Rectal smooth muscle tissue (tissue), 1 donor: ENCODE measurements around the gene VWA5B1.

Experiments used
- H3K27ac ChIP-seq: one replicate; pipeline ENCODE4 v1.7.0; 2013; ENCODE audit warnings: low read depth, low read length, inconsistent platforms
- H3K27me3 ChIP-seq: one replicate; pipeline ENCODE4 v1.7.0; 2013; ENCODE audit warnings: low read length; ENCODE audit not compliant: control insufficient read depth, insufficient read depth
- H3K36me3 ChIP-seq: one replicate; pipeline ENCODE4 v1.7.0; 2013; ENCODE audit warnings: low read length; ENCODE audit not compliant: control insufficient read depth, insufficient read depth
- H3K4me1 ChIP-seq: one replicate; pipeline ENCODE4 v1.7.0; 2013; ENCODE audit warnings: low read length; ENCODE audit not compliant: control insufficient read depth, insufficient read depth
- H3K4me3 ChIP-seq: one replicate; pipeline ENCODE4 v1.7.0; 2013; ENCODE audit warnings: low read length
- H3K9ac ChIP-seq: one replicate; pipeline ENCODE4 v1.7.0; 2013; ENCODE audit warnings: low read length

VWA5B1 gene

DNA sequence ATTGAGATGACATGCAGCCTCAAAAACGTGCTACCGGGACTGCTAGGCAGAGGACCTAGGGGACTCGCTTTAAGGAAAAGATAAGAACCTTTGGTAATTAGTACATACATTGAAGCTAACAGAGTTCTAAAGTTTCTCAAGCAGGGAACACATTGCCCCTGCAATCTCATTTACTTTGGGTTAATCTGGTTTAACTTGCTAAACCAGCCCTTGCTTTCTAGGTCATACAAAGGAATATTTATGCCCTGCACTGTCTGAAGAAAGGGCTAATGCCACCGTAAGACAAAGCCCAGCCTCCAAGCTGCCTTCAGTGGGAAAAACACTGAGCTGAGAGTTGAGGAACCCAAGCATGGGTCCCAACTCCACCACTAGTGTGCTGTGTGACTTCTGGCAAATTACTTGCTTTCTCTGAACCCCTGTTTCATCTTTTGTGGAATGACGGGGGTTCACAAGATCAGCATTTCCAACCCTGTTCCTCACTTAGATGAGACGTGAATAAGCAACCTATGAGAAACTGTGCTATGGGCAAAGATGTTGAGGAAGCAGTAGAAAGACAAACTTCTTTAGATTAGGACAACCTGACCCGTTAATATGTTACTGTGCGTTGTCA is 66.3 kb downstream of the VWA5B1 start:
- no peak overlapping the region for H3K27ac ChIP-seq

DNA sequence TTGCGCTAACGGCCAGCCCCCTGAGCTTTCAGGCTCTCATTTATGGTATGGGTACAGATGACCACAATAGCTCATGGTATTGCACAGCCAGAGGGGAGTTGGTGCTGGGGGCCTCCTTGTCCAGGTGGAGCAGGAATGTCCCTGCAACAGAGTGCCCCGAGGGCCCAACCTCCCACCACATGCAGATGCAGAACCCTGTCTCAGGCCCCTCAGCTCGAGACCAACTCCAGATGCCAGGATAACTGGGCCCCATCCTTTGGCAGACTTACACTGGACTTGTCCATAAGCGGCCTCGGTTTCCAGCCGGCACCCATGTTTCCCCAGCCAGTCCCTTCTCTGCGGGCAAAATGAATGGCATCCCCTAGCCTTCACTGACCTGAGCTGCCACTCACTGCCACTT is 67.1 kb downstream of the VWA5B1 start:
- Histone ChIP-seq H3K4me1 (no peaks in the 10 kb centered on the region), H3K36me3 (no peaks in the 10 kb centered on the region), H3K27me3 (peaks cover 3% of the 10 kb centered on the region), H3K4me3 (no peak overlapping the region), H3K9ac (no peak overlapping the region), H3K27ac (no peak overlapping the region)

More for the DNA sequence above, 66.3 kb downstream of the VWA5B1 start:
- Histone ChIP-seq H3K27me3 (peaks cover 3% of the 10 kb centered on the region), H3K4me1 (no peaks in the 10 kb centered on the region), H3K4me3 (no peak overlapping the region), H3K36me3 (no peaks in the 10 kb centered on the region), H3K9ac (no peak overlapping the region)

DNA sequence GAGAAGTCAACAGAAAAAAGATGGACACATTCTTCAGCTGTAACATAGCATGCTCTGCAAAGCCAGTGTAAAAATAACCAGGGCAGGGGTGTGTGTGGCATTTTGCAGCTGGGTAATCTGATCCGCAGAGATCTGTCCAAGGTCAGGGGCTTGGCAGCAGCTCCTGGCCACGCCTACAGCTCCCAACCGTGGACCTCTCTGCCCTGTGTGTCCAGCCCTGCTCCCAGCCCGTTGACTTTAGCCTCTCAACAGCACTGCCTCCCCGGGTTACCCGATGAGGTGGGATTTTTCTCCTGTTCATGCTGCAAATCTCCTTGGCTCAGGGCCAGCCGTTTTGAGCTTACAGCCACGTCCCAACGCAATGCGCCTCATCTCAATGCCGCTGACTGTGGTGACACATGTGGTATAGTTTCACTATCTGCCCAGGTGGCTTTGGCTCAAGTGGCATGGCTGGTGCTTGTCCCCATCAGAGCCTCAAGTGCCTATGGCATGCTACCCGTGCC is 68.1 kb downstream of the VWA5B1 start:
- H3K36me3 ChIP-seq: no peaks in the 10 kb centered on the region
- peaks cover 3% of the 10 kb centered on the region for H3K27me3 ChIP-seq
- H3K4me3 ChIP-seq: peak overlapping the region; percentile 50
- no peaks in the 10 kb centered on the region for H3K4me1 ChIP-seq
- H3K27ac ChIP-seq: no peak overlapping the region
- no peak overlapping the region for H3K9ac ChIP-seq

- no peak overlapping the region for H3K27ac ChIP-seq
These were observed 69.0 kb downstream of the VWA5B1 start for GRCh38 chr1:20359451-20360330.

GRCh38 chr1:20361401-20361800 is 70.7 kb downstream of the VWA5B1 start:
- Histone ChIP-seq H3K4me3 (no peak overlapping the region), H3K4me1 (no peaks in the 10 kb centered on the region), H3K27ac (no peak overlapping the region), H3K27me3 (peaks cover 11% of the 10 kb centered on the region), H3K9ac (no peak overlapping the region), H3K36me3 (no peaks in the 10 kb centered on the region)

More at GRCh38 chr1:20359451-20360330, 69.0 kb downstream of the VWA5B1 start:
- Histone ChIP-seq H3K27me3 (peaks cover 4% of the 10 kb centered on the region), H3K4me3 (peak overlapping the region; percentile 50), H3K36me3 (no peaks in the 10 kb centered on the region), H3K9ac (no peak overlapping the region), H3K4me1 (no peaks in the 10 kb centered on the region)

- H3K4me3 ChIP-seq: no peak overlapping the region
- peaks cover 11% of the 10 kb centered on the region for H3K27me3 ChIP-seq
- no peaks in the 10 kb centered on the region for H3K4me1 ChIP-seq
- no peaks in the 10 kb centered on the region for H3K36me3 ChIP-seq
- H3K9ac ChIP-seq: no peak overlapping the region
- H3K27ac ChIP-seq: no peak overlapping the region
These were observed 71.2 kb downstream of the VWA5B1 start for GRCh38 chr1:20361805-20362381.

- no peaks in the 10 kb centered on the region for H3K4me1 ChIP-seq
- peaks cover 16% of the 10 kb centered on the region for H3K27me3 ChIP-seq
These were observed 72.2 kb downstream of the VWA5B1 start for GRCh38 chr1:20362856-20363255.

DNA sequence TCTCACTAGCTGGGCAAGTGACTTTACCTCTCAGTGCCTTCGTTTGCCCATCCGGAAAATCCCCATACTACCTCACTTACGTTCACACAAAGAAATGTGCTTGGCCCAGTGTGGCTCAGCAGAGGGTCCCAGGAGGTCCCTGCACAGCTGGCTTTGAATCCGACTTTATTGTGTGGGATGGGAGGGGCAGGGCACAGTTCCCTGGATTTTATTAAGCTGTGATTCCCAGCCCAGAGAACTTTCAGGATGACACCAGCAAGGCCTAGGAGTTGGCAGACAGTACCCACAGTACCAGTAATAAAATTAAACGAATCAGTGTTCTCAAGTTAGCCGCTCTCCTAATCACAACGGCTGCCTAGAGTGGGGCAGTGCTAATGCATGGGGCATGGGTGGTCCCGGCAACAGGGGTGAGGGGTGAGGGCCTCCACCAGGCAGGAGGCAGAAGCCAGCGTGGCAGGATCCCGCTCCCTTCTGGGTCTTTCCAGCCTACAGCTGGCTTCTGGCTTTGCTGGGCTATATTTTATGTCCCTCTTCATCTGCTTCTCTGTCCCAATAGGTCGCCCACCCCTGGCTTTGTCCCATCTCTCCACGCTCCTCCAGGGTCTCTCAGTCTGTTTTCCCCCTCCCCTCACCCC is 74.9 kb downstream of the VWA5B1 start:
- H3K27me3 ChIP-seq: peaks cover 21% of the 10 kb centered on the region
- no peak overlapping the region for H3K9ac ChIP-seq
- H3K27ac ChIP-seq: no peak overlapping the region
- no peaks in the 10 kb centered on the region for H3K4me1 ChIP-seq
- H3K4me3 ChIP-seq: no peak overlapping the region
- no peaks in the 10 kb centered on the region for H3K36me3 ChIP-seq

More at GRCh38 chr1:20362856-20363255, 72.2 kb downstream of the VWA5B1 start:
- H3K27ac ChIP-seq: no peak overlapping the region
- no peak overlapping the region for H3K9ac ChIP-seq
- H3K4me3 ChIP-seq: no peak overlapping the region
- no peaks in the 10 kb centered on the region for H3K36me3 ChIP-seq

- Histone ChIP-seq H3K27me3 (peaks cover 21% of the 10 kb centered on the region), H3K4me3 (no peak overlapping the region), H3K27ac (no peak overlapping the region)
These were observed 75.4 kb downstream of the VWA5B1 start for GRCh38 chr1:20366056-20366462.

GRCh38 chr1:20366463-20367115 is 75.9 kb downstream of the VWA5B1 start:
- H3K36me3 ChIP-seq: no peaks in the 10 kb centered on the region
- H3K9ac ChIP-seq: no peak overlapping the region
- H3K27me3 ChIP-seq: peaks cover 21% of the 10 kb centered on the region
- H3K4me1 ChIP-seq: no peaks in the 10 kb centered on the region
- H3K4me3 ChIP-seq: no peak overlapping the region
- H3K27ac ChIP-seq: no peak overlapping the region

More at GRCh38 chr1:20366056-20366462, 75.4 kb downstream of the VWA5B1 start:
- Histone ChIP-seq H3K36me3 (no peaks in the 10 kb centered on the region), H3K9ac (no peak overlapping the region), H3K4me1 (no peaks in the 10 kb centered on the region)

DNA sequence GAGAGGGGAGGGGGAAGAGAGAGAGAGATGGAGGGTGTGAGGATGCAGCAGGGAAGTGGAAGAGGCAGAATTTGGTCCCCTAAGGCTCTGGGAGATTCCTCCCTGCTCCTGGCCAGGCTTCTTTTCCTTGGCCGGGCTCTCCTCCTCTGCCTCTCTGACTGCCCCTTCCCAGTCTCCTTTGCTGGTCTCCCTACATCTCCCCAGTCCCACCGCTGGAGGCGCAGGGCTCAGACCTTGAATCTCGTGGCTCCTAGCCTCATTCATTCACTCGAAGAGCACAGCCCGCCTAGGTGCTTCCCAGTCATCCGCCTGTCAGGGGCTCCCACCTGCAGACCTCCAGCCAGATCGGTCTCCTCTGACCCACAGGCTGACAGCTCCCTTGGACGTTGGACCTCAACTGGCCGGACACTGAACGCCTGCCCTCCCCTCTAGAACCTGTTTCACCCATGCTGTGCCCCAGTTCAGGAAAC is 76.5 kb downstream of the VWA5B1 start:
- Histone ChIP-seq H3K9ac (no peak overlapping the region), H3K27ac (no peak overlapping the region), H3K27me3 (peaks cover 18% of the 10 kb centered on the region), H3K4me3 (no peak overlapping the region), H3K36me3 (no peaks in the 10 kb centered on the region), H3K4me1 (no peaks in the 10 kb centered on the region)
